Activated naive CD8-positive, alpha-beta T cell treated with anti-CD3 and anti-CD28 coated beads, Interleukin-2, amount 10 ng/mL, durations not matched to agents 7 days and 5 days (primary cell): Measurements from ENCODE around the gene MEIS3. TPM values are rescaled to one million over a fixed set of nuclear protein-coding genes. Genes with fewer than 3 reads are reported as not detected.
"Not testable (repeated sequence)": the region's sequence is repeated elsewhere in the genome, so short reads cannot be mapped to it uniquely, and the experiment has no call there.

ENCODE experiments used
- ATAC-seq: fragments of 150-1000 bp; cut with Tn5 transposase; one replicate; pipeline ENCODE4 v1.10.0; 2021; ENCODE audit warnings: low read depth, moderate library complexity
- POLR2A ChIA-PET: fragments of 350-600 bp; sonication (Branson Sonifier 250); formaldehyde crosslinking; loops from one replicate; lab custom pipeline; 2021; ENCODE audit warnings: antibody characterized with exemption; lab: Charles Lee
- DNase-seq: peaks from one replicate; pipeline ENCODE4 v3.0.0; 2021
- H3K27ac Mint-ChIP-seq: one replicate; pipeline ENCODE4 v1.8.0; 2022; ENCODE audit warnings: mild to moderate bottlenecking, mixed read lengths
- H3K27me3 Mint-ChIP-seq: one replicate; pipeline ENCODE4 v1.8.0; 2022; ENCODE audit warnings: mild to moderate bottlenecking, moderate library complexity, mixed read lengths
- H3K36me3 Mint-ChIP-seq: one replicate; pipeline ENCODE4 v1.8.0; 2021; ENCODE audit warnings: mild to moderate bottlenecking, mixed read lengths
- H3K4me1 Mint-ChIP-seq: one replicate; pipeline ENCODE4 v1.8.0; 2021; ENCODE audit warnings: mixed read lengths
- H3K4me3 Mint-ChIP-seq: one replicate; pipeline ENCODE4 v1.8.0; 2022; ENCODE audit warnings: mild to moderate bottlenecking, moderate library complexity, mixed read lengths
- H3K9me3 Mint-ChIP-seq: one replicate; pipeline ENCODE4 v1.8.0; 2021; ENCODE audit warnings: mixed read lengths
- total RNA-seq, 2 experiments: library from RNA; stranded (reverse); gene quantifications; one replicate each; pipeline ENCODE4 v1.2.3, GENCODE V29; 2021

Gene MEIS3
- total RNA-seq, 2 experiments from 2014 or later, result 0.68 TPM; not detected in 1

DNA sequence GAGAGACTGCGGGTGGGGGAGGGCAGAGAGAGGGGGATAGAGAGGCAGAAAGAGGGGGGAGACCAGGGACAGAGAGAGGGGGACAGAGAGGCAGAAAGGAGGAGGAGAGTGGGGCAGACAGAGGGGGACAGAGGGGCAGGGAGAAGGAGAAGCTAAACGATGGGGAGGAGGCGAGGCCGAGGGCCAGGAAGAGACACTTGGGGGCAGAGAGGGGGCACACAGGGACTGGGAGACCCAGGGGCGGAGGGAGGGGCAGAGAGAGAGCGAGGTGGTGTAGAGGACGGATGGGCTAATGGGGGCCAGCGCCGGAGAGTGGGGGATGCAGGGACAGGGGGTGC is 666 bp downstream of the MEIS3 start:
- DNase-seq (no peak), ATAC-seq (no peak)
- Mint-ChIP-seq H3K4me1 (peaks cover 27% of the 10 kb centered on the region), H3K27ac (no peak overlapping the region), H3K4me3 (peak overlapping the region; percentile 21), H3K9me3 (no peaks in the 10 kb centered on the region), H3K36me3 (no peaks in the 10 kb centered on the region), H3K27me3 (peaks cover 81% of the 10 kb centered on the region)
- POLR2A ChIA-PET, result no interaction called here

DNA sequence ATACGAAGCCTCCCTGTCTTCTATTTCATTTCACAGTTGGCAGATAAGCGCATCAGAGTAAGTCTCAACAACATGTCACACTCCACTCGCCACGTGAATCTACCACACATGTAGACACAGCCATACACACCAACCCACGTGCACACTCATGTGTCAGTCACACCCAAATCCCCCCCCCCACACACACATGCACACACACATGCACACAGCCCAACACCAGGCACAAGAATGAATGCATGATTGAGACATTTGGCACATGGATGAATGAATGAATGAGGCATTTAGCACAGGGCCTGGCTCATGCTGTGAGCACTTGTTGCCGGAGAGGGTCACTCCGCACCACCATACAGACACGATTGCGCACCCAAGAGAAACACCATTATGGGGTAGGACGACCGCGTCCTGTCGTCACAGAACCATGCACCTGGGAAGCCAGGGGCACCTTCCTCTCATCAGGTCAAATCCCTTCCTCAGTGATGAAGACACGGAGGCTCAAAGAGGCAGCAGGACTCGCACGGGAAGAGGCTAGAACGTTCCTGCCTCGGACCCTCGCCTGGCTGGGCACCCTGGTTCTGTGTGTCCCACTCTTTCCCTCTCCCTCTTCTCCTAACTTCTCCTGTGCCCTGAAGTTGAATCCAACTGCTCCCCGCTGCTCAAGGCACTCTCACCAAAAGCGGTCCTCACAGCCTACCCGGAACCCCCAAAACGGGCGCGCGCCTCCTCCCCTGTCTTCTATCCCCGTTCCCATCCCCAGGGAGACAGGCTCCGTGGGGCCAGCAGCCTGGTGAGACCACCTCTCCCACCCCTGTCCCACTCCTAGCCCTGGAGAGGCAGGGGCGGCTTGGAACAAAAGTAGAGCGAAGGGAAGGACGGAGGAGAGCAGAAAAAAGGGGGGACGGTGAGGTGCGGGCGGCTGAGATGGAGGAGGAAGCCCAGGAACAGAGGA is 1.3 kb downstream of the MEIS3 start:
- Mint-ChIP-seq H3K4me1 (peaks cover 25% of the 10 kb centered on the region), H3K9me3 (no peaks in the 10 kb centered on the region), H3K36me3 (no peaks in the 10 kb centered on the region), H3K27ac (no peak overlapping the region), H3K27me3 (peaks cover 74% of the 10 kb centered on the region), H3K4me3 (peak overlapping the region; percentile 40)
- POLR2A ChIA-PET, result interaction anchor here (1.4 kb wide), 1 partner anchor 10 kb away, joined by 4 read pairs; no protein-coding TSS in a partner anchor
- ATAC-seq, result no peak
- DNase-seq, result no peak

DNA sequence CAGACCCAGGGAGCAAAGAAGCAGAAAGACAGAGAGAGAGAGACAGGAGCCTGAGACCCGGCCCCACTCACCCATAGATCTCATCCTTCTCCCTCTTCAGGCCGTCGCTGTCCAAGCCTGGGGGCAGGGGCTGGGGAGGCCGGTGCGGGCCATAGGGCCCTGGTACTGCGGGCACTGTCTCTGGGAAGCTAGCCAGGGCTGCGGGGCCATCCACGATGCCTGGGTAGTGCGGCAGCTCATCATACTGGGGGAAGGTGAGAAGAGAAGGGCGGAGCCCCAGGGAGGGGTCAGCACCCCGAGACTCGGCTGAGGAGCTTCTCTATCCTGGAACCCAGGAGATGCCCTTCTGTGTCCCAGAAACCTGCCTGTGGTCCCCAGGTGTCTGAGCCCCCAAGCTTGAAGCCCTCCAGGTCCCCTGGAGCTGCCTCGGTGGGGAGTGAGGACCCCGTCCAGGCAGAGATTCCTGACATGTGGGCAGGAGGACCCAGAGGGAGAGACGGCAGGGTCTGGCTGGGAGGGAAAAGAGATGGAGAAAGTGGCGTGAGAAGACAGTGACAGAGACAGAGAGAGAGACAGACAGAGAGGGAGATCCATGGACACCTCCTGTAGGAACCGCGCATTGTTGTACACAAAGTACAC is 2.1 kb downstream of the MEIS3 start:
- Mint-ChIP-seq H3K4me3 (no peak overlapping the region), H3K4me1 (peaks cover 17% of the 10 kb centered on the region), H3K27me3 (peaks cover 67% of the 10 kb centered on the region), H3K27ac (no peak overlapping the region), H3K9me3 (no peaks in the 10 kb centered on the region), H3K36me3 (no peaks in the 10 kb centered on the region)
- ATAC-seq (no peak), DNase-seq (no peak)
- POLR2A ChIA-PET, result interaction anchor here (1.4 kb wide), 1 partner anchor 11 kb away, joined by 4 read pairs; no protein-coding TSS in a partner anchor

DNA sequence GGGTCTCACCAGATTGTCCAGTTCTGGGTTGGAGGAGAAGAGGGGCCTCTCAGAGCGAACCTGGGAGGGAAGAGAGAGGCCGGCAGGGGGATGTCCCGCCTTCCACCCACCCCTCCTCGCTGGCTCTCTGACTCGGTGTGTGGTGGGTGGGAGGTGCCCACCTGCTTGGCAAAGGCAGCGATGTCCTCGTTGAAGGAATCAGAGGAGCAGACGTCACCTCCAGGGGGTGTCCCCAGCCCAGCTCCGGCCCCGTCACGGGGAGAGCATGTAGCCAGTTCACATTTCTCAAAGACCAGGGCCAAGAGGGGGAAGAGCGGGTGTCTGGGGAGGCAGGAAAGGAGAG is 2.7 kb downstream of the MEIS3 start:
- Mint-ChIP-seq H3K27me3 (peaks cover 62% of the 10 kb centered on the region), H3K4me3 (no peak overlapping the region), H3K36me3 (no peaks in the 10 kb centered on the region)

DNA sequence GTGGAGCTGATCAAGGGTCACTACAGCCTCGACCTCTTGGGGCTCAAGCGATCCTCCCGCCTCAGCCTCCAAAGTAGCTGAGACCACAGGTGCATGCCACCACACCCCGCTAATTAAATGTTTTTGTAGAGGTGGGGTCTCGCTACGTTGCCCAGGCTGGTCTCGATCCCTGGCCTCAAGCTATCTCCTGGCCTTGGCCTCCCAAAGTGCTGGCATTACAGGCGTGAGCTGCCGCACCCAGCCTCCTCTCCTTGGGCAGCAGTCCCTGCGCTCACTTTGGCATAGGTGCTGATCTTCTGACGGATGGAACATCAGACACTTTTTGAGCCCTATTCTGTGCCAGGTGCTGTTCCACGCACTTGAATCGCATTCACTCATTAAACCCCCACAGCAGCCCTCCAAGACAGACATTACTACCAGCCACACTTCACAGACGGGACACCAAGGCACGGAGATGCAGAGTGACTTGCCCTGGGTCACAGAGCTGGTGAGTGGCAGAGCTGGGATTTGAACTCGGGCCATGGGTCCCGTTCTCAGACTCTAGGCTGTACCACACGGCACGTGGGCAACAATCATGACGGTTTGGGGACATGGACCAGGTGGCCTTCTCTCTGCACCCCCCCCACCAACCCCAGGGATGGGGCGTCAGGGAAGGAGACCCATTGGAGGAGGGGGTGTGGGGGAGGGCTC is 3.2 kb downstream of the MEIS3 start:
- no peaks in the 10 kb centered on the region for H3K36me3 Mint-ChIP-seq
- H3K27ac Mint-ChIP-seq, result no peak overlapping the region
- POLR2A ChIA-PET, result interaction anchor here (1.4 kb wide), 1 partner anchor 12 kb away, joined by 4 read pairs; no protein-coding TSS in a partner anchor
- ATAC-seq, result no peak
- peaks cover 57% of the 10 kb centered on the region for H3K27me3 Mint-ChIP-seq
- no peak for DNase-seq
- H3K9me3 Mint-ChIP-seq, result no peaks in the 10 kb centered on the region
- peaks cover 14% of the 10 kb centered on the region for H3K4me1 Mint-ChIP-seq
- no peak overlapping the region for H3K4me3 Mint-ChIP-seq

More for the DNA sequence above, 2.7 kb downstream of the MEIS3 start:
- ATAC-seq, result no peak
- Mint-ChIP-seq H3K27ac (no peak overlapping the region), H3K9me3 (no peaks in the 10 kb centered on the region), H3K4me1 (peaks cover 16% of the 10 kb centered on the region)
- POLR2A ChIA-PET, result interaction anchor here (1.4 kb wide), 1 partner anchor 11 kb away, joined by 4 read pairs; no protein-coding TSS in a partner anchor
- no peak for DNase-seq

DNA sequence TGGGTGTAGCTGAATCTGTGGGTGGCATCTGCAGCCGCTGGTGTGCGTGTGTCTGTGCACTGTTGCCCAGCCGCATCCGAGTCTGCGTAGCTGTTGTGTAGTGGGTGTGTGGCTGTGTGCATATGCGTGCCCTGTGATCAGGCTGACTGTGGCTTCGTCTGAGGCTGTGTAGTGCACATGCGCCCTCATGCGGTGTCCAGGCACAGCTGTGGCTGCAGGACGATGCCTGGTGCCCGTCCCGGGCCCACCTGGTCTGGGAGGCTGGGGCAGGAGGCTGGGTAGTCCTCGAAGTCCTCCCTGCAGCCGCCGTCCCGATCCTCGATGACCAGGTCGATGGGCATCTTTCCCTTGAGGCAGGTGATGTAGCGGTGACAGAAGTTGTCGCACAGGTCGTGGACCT is 4.9 kb downstream of the MEIS3 start:
- ATAC-seq (no peak), DNase-seq (no peak)
- POLR2A ChIA-PET, result interaction anchor here (0.6 kb wide), 2 partner anchors 118 to 351 kb away, joined by 3 to 4 read pairs; no protein-coding TSS in a partner anchor
- H3K27ac Mint-ChIP-seq, result no peak overlapping the region
- no peak overlapping the region for H3K4me3 Mint-ChIP-seq
- H3K4me1 Mint-ChIP-seq, result peaks cover 10% of the 10 kb centered on the region
- no peaks in the 10 kb centered on the region for H3K9me3 Mint-ChIP-seq
- H3K27me3 Mint-ChIP-seq, result peaks cover 41% of the 10 kb centered on the region
- H3K36me3 Mint-ChIP-seq, result no peaks in the 10 kb centered on the region

DNA sequence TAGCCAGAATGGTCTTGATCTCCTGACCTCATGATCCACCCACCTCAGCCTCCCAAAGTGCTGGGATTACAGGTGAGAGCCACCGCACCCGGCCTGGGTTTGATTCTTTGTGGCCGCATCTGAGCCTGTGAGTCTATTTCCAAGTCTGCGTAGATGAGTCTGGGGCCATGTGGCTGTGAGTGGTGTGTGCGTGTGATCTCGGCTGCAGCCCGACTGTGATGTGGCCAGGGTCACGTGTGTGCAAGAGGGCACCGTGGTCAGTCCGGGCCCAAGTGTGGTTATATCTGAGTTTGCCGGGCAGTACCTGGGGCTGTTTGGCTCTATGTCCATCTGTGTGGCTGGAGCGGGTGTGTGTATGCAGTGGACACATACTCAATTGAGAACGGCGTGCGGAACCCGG is 5.4 kb downstream of the MEIS3 start:
- ATAC-seq (no peak), DNase-seq (no peak)
- Mint-ChIP-seq H3K4me3 (no peak overlapping the region), H3K27ac (no peak overlapping the region), H3K36me3 (no peaks in the 10 kb centered on the region), H3K9me3 (no peaks in the 10 kb centered on the region), H3K4me1 (peaks cover 10% of the 10 kb centered on the region), H3K27me3 (peaks cover 43% of the 10 kb centered on the region)
- POLR2A ChIA-PET, result no interaction called here

DNA sequence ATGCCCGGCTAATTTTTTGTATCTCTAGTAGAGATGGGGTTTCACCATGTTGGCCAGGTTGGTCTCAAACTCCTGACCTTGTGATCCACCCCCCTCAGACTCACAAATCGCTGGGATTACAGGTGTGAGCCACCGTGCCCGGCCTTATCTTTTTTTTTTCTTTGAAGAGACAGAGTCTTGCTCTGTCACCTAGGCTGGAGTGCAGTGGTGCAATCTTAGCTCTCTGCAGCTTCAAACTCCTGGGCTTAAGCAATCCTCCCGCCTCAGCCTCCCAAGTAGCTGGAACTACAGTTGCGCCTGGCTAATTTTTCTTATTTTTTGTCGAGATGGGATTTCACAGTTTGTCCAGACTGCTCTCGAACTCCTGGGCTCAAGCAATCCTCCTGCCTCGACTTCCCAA is 7.6 kb downstream of the MEIS3 start:
- H3K27me3 Mint-ChIP-seq, result peaks cover 34% of the 10 kb centered on the region
- H3K27ac Mint-ChIP-seq, DNase-seq, H3K4me3 Mint-ChIP-seq, H3K9me3 Mint-ChIP-seq, POLR2A ChIA-PET, H3K36me3 Mint-ChIP-seq, ATAC-seq, H3K4me1 Mint-ChIP-seq: not testable (repeated sequence)

DNA sequence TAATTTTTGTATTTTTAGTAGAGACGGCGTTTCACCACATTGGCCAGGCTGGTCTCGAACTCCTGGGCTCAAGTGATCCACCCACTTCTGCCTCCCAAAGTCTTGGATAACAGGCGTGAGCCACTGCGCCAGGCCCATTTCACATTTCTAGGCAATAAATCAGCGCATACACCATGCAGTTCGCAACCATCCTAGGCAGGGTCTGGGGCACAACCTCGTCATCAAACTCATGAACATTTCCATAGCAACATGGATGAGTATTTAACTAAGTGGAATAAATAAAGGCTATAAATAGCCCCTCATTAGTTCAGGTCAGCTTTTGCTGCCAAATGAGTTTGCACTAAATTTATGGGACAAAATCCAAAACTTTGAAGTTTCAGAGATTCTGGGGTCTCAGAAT is 8.2 kb downstream of the MEIS3 start:
- Mint-ChIP-seq H3K36me3 (no peaks in the 10 kb centered on the region), H3K4me1 (no peaks in the 10 kb centered on the region), H3K9me3 (no peaks in the 10 kb centered on the region), H3K4me3 (no peak overlapping the region), H3K27me3 (peaks cover 31% of the 10 kb centered on the region), H3K27ac (no peak overlapping the region)
- no peak for ATAC-seq
- no peak for DNase-seq
- POLR2A ChIA-PET, result interaction anchor here (0.6 kb wide), 1 partner anchor 125 kb away, joined by 3 read pairs; no protein-coding TSS in a partner anchor

DNA sequence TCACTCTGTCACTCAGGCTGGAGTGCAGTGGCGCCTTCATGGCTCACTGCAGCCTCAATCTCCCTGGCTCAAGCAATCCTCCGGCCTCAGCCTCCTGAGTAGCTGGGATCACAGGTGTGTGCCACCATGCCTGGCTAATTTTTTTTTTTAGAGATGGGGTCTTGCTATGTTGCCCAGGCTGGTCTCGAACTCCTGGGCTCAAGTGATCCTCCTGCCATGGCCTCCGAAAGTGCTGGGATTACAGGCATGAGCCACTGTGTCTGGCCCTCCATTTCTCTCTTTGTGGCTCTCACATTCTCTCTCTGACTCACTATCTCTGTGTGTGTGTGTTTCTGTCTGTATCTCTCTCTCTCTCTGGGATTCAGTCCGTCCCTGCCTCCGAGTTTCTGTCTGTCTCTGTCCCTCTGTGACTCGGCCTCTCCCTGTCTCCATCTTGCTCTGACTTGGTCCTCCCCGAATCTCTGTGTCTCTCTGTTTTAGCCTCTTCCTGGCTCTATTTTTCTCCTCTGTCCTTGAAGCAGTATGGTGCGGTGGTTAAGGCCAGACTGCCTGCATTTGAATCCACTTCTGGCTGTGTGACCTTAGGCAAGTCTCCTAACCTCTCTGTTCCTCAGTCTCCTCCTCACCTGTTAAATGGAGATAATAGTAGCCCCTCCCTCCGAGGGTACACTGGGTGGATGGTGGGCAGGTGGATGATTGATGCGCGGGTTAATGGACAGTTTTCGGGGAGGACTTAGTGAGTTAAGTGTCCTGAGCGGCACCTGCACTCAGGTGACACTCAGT is 11.0 kb downstream of the MEIS3 start:
- Mint-ChIP-seq H3K9me3 (no peaks in the 10 kb centered on the region), H3K36me3 (no peaks in the 10 kb centered on the region), H3K27me3 (peaks cover 24% of the 10 kb centered on the region), H3K4me1 (peaks cover 1% of the 10 kb centered on the region), H3K27ac (no peak overlapping the region), H3K4me3 (no peak overlapping the region)
- POLR2A ChIA-PET, result no interaction called here
- DNase-seq (no peak), ATAC-seq (no peak)

DNA sequence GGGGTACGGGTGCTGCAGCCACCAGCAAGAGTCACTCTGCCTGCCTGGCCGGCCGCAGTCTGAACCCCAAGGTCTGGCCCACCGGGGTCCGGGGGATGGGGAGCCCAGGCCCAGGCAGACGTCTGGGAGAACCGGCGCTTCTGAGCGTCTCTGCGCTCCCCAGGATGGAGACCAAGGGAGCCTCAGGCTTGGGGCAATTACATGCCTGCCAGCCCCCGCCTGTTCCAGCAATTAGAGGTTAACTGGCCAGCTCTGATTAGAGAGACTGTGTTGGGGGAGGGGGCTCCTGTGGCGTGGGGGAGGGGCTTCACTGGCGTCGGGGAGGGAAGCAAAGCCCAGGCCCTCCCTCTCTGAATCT is 11.9 kb downstream of the MEIS3 start:
- DNase-seq (no peak), ATAC-seq (no peak)
- no peak overlapping the region for H3K27ac Mint-ChIP-seq
- H3K36me3 Mint-ChIP-seq, result no peaks in the 10 kb centered on the region
- peaks cover 24% of the 10 kb centered on the region for H3K27me3 Mint-ChIP-seq
- H3K9me3 Mint-ChIP-seq, result no peaks in the 10 kb centered on the region
- POLR2A ChIA-PET, result no interaction called here
- no peak overlapping the region for H3K4me3 Mint-ChIP-seq
- H3K4me1 Mint-ChIP-seq, result peaks cover 1% of the 10 kb centered on the region

DNA sequence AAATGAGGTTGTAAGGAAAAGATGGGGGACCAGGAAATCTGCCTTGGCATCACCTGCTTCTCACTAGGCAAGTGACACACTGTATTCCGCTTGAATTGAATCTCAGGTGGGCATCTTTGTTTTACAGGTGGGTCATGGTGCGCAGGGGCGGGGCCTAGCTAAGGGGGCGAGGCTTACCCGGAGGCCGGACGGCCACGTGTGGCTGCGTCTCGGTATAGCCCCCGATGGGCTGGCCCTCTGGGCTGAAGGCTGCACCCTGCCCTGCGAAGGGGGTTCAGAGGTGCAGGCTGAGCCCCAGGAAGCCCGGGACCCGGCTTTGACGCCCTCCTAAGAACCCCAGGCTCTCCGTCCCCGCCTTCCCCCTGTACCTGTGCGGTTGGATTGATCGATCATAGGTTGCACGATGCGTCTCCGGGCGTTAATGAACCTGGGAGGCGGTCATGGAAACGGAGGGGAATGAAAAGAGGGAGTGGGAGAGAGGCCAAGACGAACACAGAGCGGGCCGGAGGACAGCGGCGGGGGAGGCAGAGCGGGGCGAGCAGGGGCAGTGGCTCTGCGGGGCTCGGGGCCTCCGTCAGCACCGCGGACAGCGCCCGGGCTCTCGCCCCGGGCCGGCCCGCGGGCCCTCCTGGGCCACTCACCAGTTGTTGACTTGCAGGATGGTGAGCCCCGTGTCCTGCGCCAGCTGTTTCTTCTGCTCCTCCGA is 12.5 kb downstream of the MEIS3 start:
- no peaks in the 10 kb centered on the region for H3K9me3 Mint-ChIP-seq
- DNase-seq (peak; percentile 56), ATAC-seq (peak; percentile 47)
- H3K27ac Mint-ChIP-seq, result no peak overlapping the region
- peaks cover 24% of the 10 kb centered on the region for H3K27me3 Mint-ChIP-seq
- peaks cover 1% of the 10 kb centered on the region for H3K4me1 Mint-ChIP-seq
- H3K36me3 Mint-ChIP-seq, result no peaks in the 10 kb centered on the region
- POLR2A ChIA-PET, result no interaction called here
- no peak overlapping the region for H3K4me3 Mint-ChIP-seq
